BE2C (cell line): Measurements from ENCODE around the gene FRMPD4.

Source experiments
- DNase-seq: peaks from one replicate; pipeline ENCODE4 v3.0.0-alpha.2; 2020
- H3K27me3 ChIP-seq: fragments of 250-450 bp; sonication (Bioruptor Pico); 2 replicates; pipeline ENCODE4 v1.5.1; 2020; ENCODE audit warnings: mild to moderate bottlenecking
- H3K36me3 ChIP-seq: fragments of 250-450 bp; sonication (Bioruptor Pico); 2 replicates; pipeline ENCODE4 v1.5.1; 2020; ENCODE audit warnings: mild to moderate bottlenecking
- H3K4me1 ChIP-seq: fragments of 250-450 bp; sonication (Bioruptor Pico); 2 replicates; pipeline ENCODE4 v1.5.1; 2020
- H3K4me3 ChIP-seq: 2 replicates; pipeline ENCODE4 v1.5.1; 2011; ENCODE audit warnings: low read depth, low read length
- H3K9me3 ChIP-seq: fragments of 250-450 bp; sonication (Bioruptor Pico); 2 replicates; pipeline ENCODE4 v1.5.1; 2020
- CTCF ChIP-seq: IDR thresholded peaks from 2 replicates; pipeline ENCODE4 v1.5.1; 2012; ENCODE audit warnings: mild to moderate bottlenecking, low read depth, low read length

Gene FRMPD4

GRCh38 chrX:12227412-12228041, 89.3 kb downstream of the FRMPD4 start:
- Histone ChIP-seq H3K9me3 (no peaks in the 10 kb centered on the region), H3K36me3 (no peaks in the 10 kb centered on the region), H3K4me1 (no peaks in the 10 kb centered on the region), H3K4me3 (no peak overlapping the region), H3K27me3 (no peaks in the 10 kb centered on the region)
- no peak for TF ChIP-seq CTCF
- no peak for DNase-seq

- no peak for TF ChIP-seq CTCF
Measured at GRCh38 chrX:12228862-12229261, 90.6 kb downstream of the FRMPD4 start.

GRCh38 chrX:12229986-12230385, 91.7 kb downstream of the FRMPD4 start:
- DNase-seq = no peak
- H3K27me3 ChIP-seq = no peaks in the 10 kb centered on the region

More at GRCh38 chrX:12228862-12229261, 90.6 kb downstream of the FRMPD4 start:
- H3K27me3 ChIP-seq = no peaks in the 10 kb centered on the region
- no peaks in the 10 kb centered on the region for H3K9me3 ChIP-seq
- no peaks in the 10 kb centered on the region for H3K4me1 ChIP-seq
- no peak for DNase-seq
- H3K36me3 ChIP-seq = no peaks in the 10 kb centered on the region
- no peak overlapping the region for H3K4me3 ChIP-seq

GRCh38 chrX:12234534-12235329, 96.5 kb downstream of the FRMPD4 start:
- DNase-seq = no peak
- Histone ChIP-seq H3K4me1 (no peaks in the 10 kb centered on the region), H3K27me3 (no peaks in the 10 kb centered on the region), H3K36me3 (no peaks in the 10 kb centered on the region), H3K4me3 (no peak overlapping the region), H3K9me3 (no peaks in the 10 kb centered on the region)
- no peak for TF ChIP-seq CTCF

More at GRCh38 chrX:12229986-12230385, 91.7 kb downstream of the FRMPD4 start:
- Histone ChIP-seq H3K36me3 (no peaks in the 10 kb centered on the region), H3K9me3 (no peaks in the 10 kb centered on the region), H3K4me1 (no peaks in the 10 kb centered on the region), H3K4me3 (no peak overlapping the region)
- no peak for TF ChIP-seq CTCF

- Histone ChIP-seq H3K4me1 (no peaks in the 10 kb centered on the region), H3K9me3 (no peaks in the 10 kb centered on the region), H3K36me3 (no peaks in the 10 kb centered on the region), H3K27me3 (no peaks in the 10 kb centered on the region), H3K4me3 (no peak overlapping the region)
- no peak for DNase-seq
- no peak for TF ChIP-seq CTCF
Measured at GRCh38 chrX:12236156-12236555, 97.9 kb downstream of the FRMPD4 start.

- no peaks in the 10 kb centered on the region for H3K36me3 ChIP-seq
- no peak for TF ChIP-seq CTCF
- DNase-seq = no peak
Measured at GRCh38 chrX:12237131-12237530, 98.9 kb downstream of the FRMPD4 start.

More at GRCh38 chrX:12237131-12237530, 98.9 kb downstream of the FRMPD4 start:
- H3K4me3 ChIP-seq = no peak overlapping the region
- no peaks in the 10 kb centered on the region for H3K9me3 ChIP-seq
- H3K4me1 ChIP-seq = no peaks in the 10 kb centered on the region
- no peaks in the 10 kb centered on the region for H3K27me3 ChIP-seq
